HG02571 (cell line): ENCODE results near the gene TBP.
"Not testable (repeated sequence)": the region's sequence is repeated elsewhere in the genome, so short reads cannot be mapped to it uniquely, and the experiment has no call there.

Source experiments
- ATAC-seq: cut with Tn5 transposase; IDR thresholded peaks from one replicate; pipeline ENCODE4 v1.9.1; 2021; ENCODE audit warnings: mild to moderate bottlenecking, moderate library complexity; ENCODE audit not compliant: unreplicated experiment

TBP gene

GRCh38 chr6:170597278-170597677 is 43.1 kb downstream of the TBP start:
- no peak for ATAC-seq

GRCh38 chr6:170605574-170606259 is 51.5 kb downstream of the TBP start:
- no peak for ATAC-seq

- ATAC-seq = not testable (repeated sequence)
These were observed 55.1 kb downstream of the TBP start for GRCh38 chr6:170609225-170609624.

- peak; percentile 59 for ATAC-seq
These were observed 58.2 kb downstream of the TBP start for GRCh38 chr6:170612256-170612804.

GRCh38 chr6:170616020-170616554 is 61.9 kb downstream of the TBP start:
- not testable (repeated sequence) for ATAC-seq
